Activated CD8-positive, alpha-beta memory T cell treated with anti-CD3 and anti-CD28 coated beads, Interleukin-2, amount 50 U/mL, for 1 hour (primary cell): ENCODE data around the gene CBY3.
A peak's percentile ranks its signal among the peaks of the same experiment; 100 is the strongest.
"Not testable (repeated sequence)": the region's sequence is repeated elsewhere in the genome, so short reads cannot be mapped to it uniquely, and the experiment has no call there.

ENCODE experiments used
- DNase-seq: peaks from one replicate; pipeline ENCODE4 v3.0.0-alpha.2; 2020; ENCODE audit errors: extremely low read depth

CBY3 gene

DNA sequence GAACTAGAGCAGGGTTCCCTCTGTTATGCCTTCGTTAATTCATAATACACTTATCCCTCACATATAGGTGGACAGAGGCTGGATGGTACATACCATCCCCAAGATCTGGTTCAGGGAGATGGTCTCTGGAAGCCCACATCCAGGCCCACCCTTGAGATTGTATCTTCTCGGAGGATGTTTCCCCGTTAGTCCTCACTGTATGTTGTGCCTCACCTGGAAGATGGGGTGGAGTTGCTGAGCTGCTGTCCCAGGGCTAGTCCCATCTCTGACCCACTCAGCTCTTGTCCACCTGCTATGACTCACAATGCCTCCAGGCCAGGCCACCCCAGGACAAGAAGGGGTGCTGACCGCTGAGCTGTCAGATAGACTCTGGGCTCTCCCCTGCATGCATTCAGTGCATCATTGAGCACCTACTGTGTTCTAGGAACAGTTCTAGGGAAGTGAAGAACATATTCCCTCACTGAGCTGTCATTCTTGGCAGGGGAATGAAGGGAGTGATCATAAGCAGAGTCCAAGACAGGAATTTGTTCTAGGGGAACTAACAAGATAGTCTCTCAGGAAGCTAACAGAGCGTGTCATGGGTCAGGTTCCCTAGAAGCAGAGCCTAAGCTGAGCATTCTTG, at the start of gene CBY3:
TSS of gene CBY3 (minus strand) at position 255 of the 622 bp plus-strand sequence. CDS start at position 139, 116 bp downstream.
- no peak for DNase-seq

DNA sequence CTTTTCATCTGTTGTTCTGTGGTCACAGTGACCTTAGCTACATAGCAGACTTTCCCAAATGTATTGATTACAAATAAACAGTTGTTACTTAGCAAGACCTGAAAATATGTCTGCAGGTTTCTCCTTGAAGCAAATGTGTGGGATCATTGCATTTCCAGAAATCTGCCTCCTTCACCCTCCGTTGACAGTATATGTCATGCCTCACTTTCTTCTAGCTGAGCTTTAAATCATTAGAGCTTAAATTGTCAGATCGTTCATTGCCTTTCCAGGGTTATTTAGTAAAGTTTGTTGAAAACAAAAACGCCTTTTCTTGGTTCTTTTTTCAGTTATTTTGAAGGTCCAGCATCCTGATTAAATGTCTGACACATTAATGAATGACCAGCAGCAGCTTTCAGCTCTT, 49.5 kb upstream of the CBY3 start:
- no peak for DNase-seq

DNA sequence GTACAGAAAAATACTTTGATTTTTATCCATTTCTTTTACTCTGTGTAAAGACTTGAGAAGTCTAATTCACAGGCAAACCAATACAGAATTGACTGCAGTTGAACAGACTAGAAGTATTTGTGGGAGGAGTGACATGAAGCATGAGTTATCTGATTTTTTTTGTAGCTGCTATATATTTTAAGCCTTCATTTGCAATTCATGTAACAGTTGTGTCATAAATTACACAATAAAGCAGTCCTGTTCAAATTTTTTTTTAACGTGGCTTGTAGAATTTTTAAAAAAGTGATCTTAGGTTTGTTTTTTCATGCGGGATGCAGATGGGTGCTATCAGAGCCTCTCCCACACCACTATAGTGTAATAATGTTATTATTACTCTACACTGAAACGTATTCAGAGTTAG, 48.9 kb upstream of the CBY3 start:
- DNase-seq, result no peak

DNA sequence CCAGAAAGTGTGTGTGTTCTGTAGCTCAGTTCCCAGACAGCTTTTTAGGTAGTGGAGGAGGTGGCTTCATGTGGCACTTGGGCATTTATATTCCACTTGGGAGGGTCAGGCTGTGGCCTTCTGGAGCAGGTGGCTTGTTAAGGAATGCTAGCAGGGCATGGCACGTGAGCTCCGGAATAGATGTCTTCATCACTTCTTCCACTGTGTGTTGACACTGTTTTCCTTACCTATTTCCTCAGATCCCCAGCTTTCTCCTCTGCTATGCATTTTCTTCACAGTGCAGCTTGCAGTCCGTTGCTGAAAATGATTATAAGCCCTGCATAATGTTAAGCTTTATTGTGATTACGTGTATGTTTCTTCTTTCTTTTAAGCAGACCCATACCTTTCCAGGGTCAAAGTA, 48.5 kb upstream of the CBY3 start:
- no peak for DNase-seq

DNA sequence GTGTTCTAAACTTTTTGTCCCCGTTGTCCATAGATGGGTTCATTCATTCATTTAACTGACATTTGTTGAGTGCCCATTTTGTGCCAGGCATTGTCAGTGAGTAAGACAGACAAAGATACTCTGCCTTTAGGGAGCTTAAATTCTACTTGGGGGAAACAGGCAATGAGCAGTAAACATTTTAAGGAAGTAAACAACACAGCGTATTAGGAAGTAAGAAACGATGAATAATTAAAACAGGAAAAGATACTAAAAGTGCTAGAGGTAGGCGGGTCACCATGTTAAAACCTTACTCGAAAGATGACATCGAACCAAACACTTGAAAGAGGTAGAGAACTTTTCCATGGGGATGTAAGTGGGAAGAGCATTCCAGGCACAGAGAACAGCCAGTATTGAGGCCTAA, 46.3 kb upstream of the CBY3 start:
- no peak for DNase-seq

DNA sequence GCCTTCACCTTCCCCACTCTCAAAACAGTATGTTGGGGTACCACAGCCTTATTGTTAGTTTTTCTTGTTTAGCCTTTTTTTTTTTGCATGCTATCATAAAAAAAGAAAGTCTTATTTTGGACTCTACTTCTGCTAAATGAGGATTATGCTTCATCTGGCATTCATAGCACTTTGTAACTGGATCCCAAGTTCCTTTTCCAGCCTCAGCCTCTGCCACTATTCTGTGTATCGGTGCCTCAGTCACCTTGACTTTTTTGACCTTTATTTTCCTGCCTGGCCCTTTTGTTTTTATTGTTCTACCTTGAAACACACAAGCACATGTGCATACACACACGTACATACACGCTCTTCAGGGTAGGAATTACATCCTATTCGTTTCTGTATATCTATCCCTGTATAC, 43.3 kb upstream of the CBY3 start:
- no peak for DNase-seq

DNA sequence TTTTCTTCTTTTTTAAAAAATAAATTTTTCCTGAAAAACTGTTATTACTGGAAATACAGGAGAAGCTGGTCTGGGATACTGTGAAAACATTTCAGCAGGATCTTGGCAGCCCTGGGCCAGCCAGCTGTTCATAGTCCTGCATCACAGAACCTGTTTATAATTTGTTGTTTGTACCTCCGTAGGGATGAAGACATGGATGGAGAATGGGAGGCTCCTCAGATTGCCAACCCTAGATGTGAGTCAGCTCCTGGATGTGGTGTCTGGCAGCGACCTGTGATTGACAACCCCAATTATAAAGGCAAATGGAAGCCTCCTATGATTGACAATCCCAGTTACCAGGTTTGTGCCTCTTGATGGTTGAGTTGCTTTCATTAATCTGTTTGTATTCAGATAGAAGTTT, 39.4 kb upstream of the CBY3 start:
- DNase-seq, result no peak

DNA sequence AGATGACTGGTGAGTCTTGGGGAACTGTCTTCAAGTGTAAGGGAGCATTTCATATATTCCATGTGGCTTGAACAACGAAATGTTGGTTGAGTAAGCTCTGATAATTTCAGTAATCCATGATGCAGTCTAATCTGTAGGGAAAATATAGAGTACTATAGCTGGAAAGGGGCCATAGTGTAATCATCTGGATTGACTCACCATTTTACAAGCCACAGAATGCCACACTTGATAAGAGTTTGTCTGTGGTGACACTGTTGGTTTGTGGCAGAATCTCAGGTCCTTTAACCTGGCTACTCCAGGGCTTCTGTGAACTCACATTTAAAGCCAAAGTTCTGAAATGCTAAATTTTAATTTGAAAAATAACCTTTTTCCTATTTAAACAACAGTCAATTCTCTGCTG, 35.5 kb upstream of the CBY3 start:
- DNase-seq, result no peak

DNA sequence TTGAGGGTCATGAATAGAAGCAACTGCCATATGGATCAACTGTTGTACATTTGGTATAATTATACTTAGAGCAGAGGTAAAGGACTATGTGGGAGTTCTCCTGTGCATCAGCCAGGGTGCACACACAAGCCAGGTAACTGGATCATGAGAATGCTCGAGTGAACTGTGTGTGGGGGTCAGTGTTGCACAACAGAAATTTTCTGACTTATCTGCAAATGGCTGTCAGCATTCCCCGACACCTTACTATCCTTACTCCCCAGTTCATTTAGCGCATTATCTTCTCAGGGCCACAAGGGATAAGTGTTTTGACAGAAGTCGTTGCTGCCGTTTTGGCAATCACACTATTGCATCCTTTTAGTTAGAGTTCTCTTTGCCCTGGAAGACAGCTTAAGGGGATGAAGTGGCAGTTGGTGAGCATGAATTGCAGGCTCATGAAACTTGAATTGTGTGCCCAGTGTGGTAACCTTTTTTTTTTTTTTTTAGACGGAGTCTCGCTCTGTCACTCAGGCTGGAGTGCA, 19.6 kb upstream of the CBY3 start:
- no peak for DNase-seq

DNA sequence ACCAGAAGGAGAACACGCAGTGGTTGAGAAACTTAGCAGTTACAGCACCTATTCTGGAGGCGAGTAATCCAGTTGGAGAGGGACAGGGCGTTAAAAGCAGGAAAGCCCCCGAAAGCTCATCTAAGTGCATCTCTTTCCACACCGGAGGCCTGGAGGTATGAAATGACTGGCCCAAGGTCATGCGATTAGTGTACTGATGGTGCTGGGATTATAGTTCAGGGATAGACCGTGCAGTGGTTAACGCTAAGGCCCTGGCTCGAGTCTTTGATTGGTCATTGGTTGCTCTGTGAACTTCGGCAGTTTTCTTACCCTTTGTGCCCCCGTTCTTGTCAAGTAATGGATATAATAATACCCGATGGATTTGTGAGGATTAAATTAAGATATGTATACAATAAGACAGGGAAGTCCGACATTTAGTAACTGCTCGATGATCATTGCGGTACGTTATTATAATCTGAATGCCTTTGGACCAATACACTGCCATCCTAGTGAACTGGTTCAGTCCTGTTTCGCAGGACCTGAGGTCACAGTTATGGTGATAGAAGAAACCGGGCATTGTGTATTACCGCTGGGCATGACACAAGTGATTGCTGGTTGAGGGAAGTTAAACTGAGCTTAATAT, 18.9 kb upstream of the CBY3 start:
- no peak for DNase-seq

DNA sequence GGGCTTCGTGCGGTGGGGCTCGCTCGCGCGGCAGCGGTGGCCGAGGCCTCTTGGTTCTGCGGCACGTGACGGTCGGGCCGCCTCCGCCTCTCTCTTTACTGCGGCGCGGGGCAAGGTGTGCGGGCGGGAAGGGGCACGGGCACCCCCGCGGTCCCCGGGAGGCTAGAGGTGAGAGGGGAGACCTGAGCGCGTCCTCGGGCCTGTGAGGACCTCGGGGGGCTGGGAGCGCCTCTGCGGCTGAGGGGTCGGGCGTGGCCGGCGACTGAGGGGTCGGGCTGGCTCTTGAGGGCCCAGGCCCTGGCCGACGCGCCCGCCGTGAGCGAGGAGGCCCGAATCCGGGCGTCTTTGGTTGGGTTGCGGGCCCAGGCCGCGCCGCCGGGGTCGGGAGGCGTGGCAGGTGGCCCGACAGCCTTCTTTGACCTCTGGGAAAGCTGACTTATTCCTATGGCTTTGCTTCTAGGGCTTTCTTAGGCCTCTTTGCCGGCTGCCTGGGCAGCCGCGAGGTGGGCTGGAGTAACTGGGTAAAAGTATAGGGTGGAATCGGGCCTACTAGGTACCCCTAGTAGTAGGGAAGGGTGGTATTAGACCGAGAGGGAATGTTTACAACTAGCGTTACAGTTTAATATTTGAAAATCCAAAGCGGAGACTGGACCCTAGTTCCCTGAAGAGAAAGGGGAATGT, 18.2 kb upstream of the CBY3 start, which contains the start of gene CANX:
TSS of gene CANX (plus strand) at position 33 of the 681 bp plus-strand sequence. CDS start 6,715 bp downstream, outside the sequence.
- no peak for DNase-seq

DNA sequence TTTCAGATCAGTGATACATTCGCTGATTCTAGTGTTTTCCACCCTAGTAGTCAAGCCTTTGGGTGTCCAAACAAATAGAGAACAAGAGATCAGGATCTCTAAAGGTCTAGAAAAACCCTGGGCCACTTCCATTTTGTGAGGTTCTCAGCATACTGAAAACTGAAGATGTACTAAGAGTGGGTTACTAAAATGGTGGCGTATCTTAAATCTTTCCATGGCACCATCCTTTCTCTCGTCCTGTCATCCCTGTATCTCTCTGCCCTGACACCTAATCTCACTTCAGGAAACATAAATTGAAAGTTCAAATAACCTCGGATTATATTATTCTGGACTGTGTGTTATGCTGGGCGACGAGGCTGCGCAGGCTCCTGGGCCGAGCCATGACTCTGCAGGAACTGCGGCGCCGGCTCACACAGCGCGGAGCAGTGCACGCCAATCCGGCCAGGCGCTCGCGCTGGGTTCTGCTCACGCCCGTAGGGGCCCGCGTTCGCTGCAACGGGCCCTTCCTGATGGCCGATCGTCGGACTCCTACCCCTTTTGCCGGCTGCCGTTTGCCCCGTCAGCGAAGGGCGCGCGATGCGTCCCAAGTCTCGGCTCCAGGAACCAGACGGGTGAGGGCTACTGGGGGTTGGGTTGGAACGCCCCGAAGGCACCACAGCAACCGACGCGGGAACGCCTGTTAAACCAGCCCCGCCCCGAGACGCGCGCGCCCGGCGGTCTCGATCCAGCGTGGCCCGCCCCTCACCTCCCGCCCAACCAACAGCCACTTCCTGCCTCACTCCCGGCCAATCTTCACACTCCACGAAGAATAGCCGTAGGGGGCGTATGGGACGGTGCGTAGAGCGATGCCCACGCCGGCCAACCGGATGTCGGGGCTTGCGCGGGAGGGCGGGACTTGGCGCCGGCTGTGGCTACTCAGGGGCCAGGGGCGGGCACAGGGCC, 17.4 kb upstream of the CBY3 start:
- peak; percentile 97 for DNase-seq

DNA sequence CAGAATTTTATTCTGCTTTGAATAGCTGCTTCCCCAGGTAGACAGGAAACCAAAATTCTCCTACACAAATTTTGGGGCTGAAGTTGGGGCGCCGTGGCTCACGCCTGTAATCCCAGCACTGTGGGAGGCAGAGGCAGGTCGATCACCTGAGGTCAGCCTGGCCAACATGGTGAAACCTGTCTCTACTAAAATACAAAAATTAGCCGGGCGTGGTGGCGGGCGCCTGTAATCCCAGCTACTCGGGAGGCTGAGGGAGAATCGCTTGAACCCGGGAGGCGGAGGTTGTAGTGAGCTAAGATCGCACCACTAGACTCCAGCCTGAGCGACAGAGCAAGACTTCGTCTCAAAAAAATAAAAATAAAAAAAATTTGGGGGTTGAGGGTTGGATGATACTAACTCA, 16.7 kb upstream of the CBY3 start:
- DNase-seq, result not testable (repeated sequence)

DNA sequence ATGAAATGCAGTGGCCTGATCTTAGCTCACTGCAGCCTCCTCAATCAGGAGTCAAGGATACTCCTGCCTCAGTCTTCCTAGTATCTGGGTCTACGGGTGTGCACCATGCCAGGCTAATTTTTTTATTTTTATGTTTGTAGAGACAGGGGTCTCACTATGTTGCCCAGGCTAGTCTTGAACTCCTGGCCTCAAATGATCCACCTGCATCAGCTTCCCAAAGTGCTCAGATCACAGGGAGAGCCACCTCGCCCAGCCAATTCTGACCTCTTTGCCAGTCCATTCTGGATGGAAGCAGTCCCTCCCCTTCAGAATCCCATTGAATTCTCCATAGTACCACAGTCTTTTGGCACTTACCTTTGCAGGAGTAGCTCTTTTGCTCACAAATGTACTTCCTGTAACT, 16.3 kb upstream of the CBY3 start:
- no peak for DNase-seq

DNA sequence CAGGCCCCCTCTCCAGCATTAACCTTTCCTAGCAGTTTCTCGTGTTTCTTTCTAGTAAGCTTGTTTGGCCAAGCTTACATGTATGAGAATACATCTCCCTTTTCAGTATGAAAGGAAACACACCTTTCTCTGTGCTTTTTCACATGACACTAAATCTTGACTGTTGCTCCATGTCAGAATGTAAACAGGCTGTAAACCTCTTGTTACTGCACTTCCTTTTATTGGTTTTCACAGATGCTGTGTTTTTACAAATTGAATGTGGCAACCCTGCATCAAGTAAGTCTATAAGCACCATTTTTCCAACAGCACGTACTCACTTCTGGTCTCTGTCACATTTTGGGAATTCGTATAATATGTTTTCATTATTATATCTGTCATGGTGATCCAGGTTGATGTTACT, 15.8 kb upstream of the CBY3 start:
- DNase-seq, result no peak

DNA sequence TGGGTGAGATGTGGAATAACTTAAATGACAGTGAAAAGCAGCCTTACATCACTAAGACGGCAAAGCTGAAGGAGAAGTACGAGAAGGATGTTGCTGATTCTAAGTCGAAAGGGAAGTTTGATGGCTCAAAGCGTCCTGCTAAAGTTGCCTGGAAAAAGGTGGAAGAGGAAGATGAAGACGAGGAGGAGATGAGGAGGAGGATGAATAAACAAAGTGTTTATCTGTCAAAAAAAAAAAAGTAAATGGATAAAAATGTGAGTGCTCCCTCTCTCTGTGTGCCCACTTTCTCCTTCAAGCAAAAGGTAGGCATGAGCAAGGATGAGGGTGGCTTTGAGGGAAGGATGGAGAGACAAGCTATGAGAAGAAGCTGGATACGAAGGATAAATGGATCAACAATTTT, 13.7 kb upstream of the CBY3 start:
- DNase-seq, result no peak

DNA sequence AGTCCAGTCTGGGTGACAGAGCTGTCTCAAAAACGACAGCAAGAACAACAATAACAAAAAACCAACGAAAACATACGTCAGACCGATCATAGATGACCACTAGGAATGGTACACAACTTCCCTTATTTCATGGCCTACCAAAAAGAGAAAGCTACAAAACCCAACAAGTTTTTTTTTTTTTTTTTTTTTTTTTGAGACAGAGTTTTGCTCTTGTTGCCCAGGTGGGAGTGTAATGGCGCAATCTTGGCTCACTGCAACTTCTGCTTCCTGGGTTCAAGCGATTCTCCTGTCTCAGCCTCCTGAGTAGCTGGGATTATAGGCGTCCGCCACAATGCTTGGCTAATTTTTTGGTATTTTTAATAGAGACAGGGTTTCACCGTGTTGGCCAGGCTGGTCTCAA, 8.4 kb upstream of the CBY3 start:
- not testable (repeated sequence) for DNase-seq

DNA sequence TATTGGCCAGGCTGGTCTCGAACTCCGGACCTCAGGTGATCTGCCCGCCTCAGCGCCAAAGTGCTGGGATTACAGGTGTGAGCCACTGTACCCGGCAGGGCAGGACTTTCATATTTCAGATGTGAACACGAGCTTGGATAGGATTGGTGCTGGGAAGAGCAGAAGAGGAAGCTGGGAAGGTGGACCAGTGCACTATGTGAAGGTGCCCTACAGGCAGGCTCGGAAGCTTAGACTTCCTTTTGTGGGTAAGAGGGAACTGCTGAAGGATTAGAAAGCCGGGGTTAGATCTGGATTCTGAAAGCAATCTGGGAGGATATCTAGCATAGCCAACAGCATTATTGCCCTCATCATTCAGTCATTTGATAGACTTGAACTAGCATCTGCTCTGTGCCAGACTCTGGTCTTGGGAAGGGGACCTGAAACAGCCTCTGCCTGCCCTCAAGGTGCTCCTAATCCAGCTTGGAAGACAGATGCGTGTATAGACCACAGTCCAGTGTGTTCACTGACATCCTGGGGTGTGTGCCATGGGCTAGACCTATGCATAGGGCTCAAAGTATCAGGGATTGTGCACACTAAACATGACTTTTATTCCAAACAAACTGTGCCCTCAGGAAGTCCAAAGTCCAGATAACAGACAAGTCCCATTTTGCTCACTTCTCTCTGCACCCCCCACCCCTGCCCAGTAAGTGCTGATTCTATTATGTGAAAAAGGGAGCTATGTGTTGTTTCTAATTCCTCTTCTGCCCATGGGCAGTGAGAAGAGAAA, 637 bp downstream of the CBY3 start:
- DNase-seq, result no peak

DNA sequence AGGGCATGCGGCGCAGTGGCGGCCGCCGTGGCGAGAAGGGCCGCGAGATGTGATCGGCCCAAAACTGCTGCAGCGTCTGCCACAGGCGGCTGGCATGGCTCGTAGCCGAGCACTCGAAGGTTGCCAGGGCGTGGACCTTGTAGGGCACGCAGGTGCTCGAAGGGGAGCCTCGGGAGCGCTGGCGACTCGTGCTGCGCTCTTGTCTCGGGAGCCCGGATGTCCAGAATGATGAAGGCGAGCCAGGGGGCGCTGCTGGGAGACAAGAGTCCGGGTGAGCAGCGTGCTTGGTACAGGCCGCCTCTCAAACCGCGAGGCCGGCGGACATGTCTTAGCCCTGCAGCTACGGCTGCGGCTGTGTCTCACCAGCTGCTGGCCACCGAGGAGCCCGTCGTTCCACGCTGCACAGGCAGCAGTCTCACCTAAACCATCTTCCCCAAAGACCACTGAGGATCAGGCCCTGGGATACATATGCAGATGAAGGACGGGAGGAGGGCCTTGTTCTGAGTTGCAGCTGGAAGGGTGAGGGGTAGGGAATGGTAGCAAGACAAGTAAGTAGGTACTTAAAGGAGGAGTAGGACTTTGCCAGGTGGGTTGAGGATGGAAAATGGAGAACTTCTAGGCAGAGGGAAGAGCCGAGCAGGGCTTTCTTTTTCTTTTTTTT, 1.7 kb downstream of the CBY3 start:
- DNase-seq, result peak; percentile 36

DNA sequence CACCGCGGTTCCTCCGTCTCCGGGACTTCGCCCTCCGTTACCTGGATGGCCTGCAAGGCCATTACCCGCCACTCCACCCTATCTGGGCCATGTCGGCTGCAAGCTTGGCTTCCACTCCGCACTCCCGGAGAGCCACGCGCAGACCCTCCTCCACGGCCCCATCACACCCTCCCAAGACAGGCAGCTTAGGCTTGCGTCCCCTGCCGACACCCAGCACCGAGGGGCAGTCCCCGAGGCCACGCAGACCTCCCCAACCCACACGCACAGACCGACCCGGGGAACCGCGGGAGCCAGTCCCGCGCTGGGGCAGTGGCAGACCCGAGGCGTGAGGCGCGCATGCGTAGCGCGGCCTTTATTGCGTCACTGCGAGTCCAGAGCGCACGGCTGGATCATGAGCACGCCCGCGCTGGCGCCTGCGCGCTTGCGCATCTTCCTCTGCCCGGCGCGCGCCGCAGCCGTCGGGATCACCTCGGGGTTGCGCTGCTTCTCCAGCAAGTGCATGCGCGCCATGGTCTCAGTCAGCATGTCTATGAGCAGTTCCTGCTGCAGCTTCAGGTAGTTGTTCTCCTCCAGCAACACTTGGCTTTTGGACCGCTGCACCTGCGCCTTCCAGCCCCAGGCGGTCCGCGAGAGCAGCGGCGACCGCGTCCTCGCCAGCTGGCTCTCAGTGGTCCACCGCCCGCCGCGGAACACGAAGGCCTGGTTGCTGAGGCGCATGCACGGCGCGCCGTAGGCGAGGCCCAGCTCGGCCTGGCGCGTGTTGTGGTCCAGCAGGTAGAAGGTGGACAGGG, 2.4 kb downstream of the CBY3 start:
- DNase-seq, result peak; percentile 72
